ENCODE results near the gene PCSK4. TPM values are rescaled to one million over a fixed set of nuclear protein-coding genes. Genes with fewer than 3 reads are reported as not detected.

PCSK4 gene
- polyA plus RNA-seq, 1 of the 3 experiments (the other 2 are of a cell fraction): 6.6 TPM

DNA sequence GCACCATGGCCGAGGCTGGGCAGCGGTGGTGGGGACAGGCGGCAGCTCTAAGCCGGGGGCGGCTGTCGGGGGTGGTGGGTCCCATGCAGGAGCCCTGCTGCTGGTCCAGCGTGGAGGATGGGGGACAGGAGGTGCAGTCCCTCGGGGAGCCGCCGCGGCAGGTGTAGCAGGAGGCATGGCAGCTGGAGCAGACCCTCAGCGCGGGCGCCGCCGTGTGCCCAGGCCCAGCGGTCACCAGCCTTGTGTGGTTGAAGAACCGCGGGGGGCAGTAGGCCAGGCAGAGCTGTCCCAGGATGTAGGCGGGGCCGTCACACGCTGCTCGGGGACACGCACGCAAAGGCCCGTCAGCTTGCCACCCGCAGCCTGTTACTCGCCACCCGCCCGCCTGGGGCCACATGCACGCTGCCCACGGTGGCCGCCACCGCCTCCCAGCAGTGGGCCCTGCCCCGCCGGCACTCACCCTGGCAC, 8.2 kb downstream of the PCSK4 start:
- ChIA-PET CTCF (no interaction called here), POLR2A (no interaction called here)
- TF ChIP-seq, protein P1, sequence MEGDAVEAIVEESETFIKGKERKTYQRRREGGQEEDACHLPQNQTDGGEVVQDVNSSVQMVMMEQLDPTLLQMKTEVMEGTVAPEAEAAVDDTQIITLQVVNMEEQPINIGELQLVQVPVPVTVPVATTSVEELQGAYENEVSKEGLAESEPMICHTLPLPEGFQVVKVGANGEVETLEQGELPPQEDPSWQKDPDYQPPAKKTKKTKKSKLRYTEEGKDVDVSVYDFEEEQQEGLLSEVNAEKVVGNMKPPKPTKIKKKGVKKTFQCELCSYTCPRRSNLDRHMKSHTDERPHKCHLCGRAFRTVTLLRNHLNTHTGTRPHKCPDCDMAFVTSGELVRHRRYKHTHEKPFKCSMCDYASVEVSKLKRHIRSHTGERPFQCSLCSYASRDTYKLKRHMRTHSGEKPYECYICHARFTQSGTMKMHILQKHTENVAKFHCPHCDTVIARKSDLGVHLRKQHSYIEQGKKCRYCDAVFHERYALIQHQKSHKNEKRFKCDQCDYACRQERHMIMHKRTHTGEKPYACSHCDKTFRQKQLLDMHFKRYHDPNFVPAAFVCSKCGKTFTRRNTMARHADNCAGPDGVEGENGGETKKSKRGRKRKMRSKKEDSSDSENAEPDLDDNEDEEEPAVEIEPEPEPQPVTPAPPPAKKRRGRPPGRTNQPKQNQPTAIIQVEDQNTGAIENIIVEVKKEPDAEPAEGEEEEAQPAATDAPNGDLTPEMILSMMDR (IDR thresholded peaks at IDR 0.05): no peak
- TF ChIP-seq TEAD4 (IDR thresholded peaks at IDR 0.05; ENCODE audit: borderline replicate concordance, insufficient read depth) (no peak), SIN3A (IDR thresholded peaks at IDR 0.05; ENCODE audit: borderline replicate concordance, low read depth, low read length) (no peak), RFX5 (IDR thresholded peaks at IDR 0.05; ENCODE audit: low read length) (no peak), SMC3 (IDR thresholded peaks at IDR 0.05; ENCODE audit: low read depth, low read length) (no peak), RXRA (IDR thresholded peaks at IDR 0.05; ENCODE audit: borderline replicate concordance, low read depth) (no peak), POLR2AphosphoS5 (IDR thresholded peaks at IDR 0.05; ENCODE audit: low read depth, low read length) (no peak), NRF1 (IDR thresholded peaks at IDR 0.05; ENCODE audit: low read depth, low read length) (no peak), TCF12 (IDR thresholded peaks at IDR 0.05) (no peak), FOSL2 (IDR thresholded peaks at IDR 0.05; ENCODE audit: borderline replicate concordance, low read depth) (no peak), MXI1 (IDR thresholded peaks at IDR 0.05; ENCODE audit: low read depth, low read length) (no peak), GATA2 (CRISPR knock-in tag; IDR thresholded peaks at IDR 0.05) (no peak), FOXM1 (IDR thresholded peaks at IDR 0.05; ENCODE audit: low read depth) (no peak)
- TF ChIP-seq, protein P2, sequence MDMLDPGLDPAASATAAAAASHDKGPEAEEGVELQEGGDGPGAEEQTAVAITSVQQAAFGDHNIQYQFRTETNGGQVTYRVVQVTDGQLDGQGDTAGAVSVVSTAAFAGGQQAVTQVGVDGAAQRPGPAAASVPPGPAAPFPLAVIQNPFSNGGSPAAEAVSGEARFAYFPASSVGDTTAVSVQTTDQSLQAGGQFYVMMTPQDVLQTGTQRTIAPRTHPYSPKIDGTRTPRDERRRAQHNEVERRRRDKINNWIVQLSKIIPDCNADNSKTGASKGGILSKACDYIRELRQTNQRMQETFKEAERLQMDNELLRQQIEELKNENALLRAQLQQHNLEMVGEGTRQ (IDR thresholded peaks at IDR 0.05; ENCODE audit: borderline replicate concordance, low read depth, low read length): no peak
- TF ChIP-seq, protein P3, sequence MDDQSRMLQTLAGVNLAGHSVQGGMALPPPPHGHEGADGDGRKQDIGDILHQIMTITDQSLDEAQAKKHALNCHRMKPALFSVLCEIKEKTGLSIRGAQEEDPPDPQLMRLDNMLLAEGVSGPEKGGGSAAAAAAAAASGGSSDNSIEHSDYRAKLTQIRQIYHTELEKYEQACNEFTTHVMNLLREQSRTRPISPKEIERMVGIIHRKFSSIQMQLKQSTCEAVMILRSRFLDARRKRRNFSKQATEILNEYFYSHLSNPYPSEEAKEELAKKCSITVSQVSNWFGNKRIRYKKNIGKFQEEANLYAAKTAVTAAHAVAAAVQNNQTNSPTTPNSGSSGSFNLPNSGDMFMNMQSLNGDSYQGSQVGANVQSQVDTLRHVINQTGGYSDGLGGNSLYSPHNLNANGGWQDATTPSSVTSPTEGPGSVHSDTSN (IDR thresholded peaks at IDR 0.05): no peak
- TF ChIP-seq, protein P4, sequence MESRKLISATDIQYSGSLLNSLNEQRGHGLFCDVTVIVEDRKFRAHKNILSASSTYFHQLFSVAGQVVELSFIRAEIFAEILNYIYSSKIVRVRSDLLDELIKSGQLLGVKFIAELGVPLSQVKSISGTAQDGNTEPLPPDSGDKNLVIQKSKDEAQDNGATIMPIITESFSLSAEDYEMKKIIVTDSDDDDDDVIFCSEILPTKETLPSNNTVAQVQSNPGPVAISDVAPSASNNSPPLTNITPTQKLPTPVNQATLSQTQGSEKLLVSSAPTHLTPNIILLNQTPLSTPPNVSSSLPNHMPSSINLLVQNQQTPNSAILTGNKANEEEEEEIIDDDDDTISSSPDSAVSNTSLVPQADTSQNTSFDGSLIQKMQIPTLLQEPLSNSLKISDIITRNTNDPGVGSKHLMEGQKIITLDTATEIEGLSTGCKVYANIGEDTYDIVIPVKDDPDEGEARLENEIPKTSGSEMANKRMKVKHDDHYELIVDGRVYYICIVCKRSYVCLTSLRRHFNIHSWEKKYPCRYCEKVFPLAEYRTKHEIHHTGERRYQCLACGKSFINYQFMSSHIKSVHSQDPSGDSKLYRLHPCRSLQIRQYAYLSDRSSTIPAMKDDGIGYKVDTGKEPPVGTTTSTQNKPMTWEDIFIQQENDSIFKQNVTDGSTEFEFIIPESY (IDR thresholded peaks at IDR 0.05; ENCODE audit: borderline replicate concordance, low read depth): no peak
- Histone ChIP-seq H3K79me2 (ENCODE audit: insufficient read depth) (peaks cover 21% of the 10 kb centered on the region), H3K9me2 (no peaks in the 10 kb centered on the region), H3K36me3 (replicated peaks in 1 of 2; ENCODE audit: control insufficient read depth in 1 of 2, insufficient read depth in 2 of 2, low read length in 1 of 2) (peaks cover 0 to 7% of the 10 kb centered on the region in 2 experiments), H3K27me3 (ENCODE audit: insufficient read depth) (no peaks in the 10 kb centered on the region), H3K9ac (no peak overlapping the region), H3K4me2 (no peak overlapping the region), H3K9me3 (no peaks in the 10 kb centered on the region), H2AFZ (ENCODE audit: low read depth) (no peak overlapping the region), H3K4me1 (ENCODE audit: control insufficient read depth in 1 of 2, insufficient read depth in 2 of 2, low read depth in 1 of 2, low read length in 1 of 2) (peaks cover 2 to 3% of the 10 kb centered on the region in 2 experiments; a peak in 1 of 4 replicates), H3K27ac (ENCODE audit: low read depth in 2 of 2, low read length in 1 of 2) (no peak overlapping the region), H3K4me3 (ENCODE audit: low read depth in 2 of 2, low read length in 1 of 2) (no peak overlapping the region), H3F3A (replicated peaks; ENCODE audit: insufficient read depth) (peaks cover 4% of the 10 kb centered on the region), H4K20me1 (ENCODE audit: insufficient read depth) (no peaks in the 10 kb centered on the region)
- 93% methylated on average over 18 of the region's 36 CpGs for WGBS (ENCODE audit: low lambda C conversion rate)
- DNase-seq: no peak

Measured in SK-N-SH (cell line).